HG03460 (cell line): ENCODE data around the gene PDE11A.
"Not testable (repeated sequence)": the region's sequence is repeated elsewhere in the genome, so short reads cannot be mapped to it uniquely, and the experiment has no call there.

ENCODE experiments used
- ATAC-seq: cut with Tn5 transposase; IDR thresholded peaks from one replicate; pipeline ENCODE4 v1.9.1; 2021; ENCODE audit not compliant: unreplicated experiment

PDE11A gene

DNA sequence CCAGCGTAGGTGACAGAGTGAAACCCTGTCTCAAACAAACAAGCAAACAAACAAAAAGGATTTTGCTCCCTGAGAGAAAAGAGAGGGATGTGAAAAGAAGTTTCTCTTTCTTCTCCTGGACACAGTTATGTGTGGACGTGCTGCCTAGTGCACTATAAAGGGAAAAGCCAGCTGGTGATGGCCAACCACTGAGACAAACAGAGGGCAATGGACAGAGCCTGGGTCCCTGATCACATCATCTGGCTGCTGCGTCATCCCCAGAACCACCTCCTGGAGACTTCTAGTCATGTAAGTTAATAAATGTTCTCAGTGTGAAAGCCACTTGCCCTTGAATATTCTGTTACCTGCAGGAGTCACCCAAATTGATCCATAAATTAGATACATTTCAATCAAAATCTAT, 184.9 kb downstream of the PDE11A start:
- ATAC-seq: no peak

DNA sequence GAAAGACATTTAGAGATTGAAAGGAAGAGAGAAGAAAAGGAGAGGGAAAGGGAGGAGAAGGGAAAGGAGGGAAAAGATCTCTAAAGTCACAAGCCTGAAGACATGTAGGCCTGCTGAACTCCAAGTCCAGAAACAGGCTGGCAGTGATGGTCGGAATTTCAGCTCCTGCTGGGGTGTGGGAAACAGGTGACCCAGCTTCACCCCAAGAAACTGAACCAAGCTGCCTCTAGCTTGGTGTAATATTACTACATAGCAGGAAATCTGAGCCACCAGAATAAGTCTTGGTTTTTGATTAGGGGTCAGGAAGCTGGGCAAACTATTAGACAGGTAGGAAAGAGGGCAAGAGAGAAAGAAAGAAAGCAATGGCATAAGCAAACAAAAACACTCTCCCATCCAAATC, 185.8 kb downstream of the PDE11A start:
- ATAC-seq: no peak

DNA sequence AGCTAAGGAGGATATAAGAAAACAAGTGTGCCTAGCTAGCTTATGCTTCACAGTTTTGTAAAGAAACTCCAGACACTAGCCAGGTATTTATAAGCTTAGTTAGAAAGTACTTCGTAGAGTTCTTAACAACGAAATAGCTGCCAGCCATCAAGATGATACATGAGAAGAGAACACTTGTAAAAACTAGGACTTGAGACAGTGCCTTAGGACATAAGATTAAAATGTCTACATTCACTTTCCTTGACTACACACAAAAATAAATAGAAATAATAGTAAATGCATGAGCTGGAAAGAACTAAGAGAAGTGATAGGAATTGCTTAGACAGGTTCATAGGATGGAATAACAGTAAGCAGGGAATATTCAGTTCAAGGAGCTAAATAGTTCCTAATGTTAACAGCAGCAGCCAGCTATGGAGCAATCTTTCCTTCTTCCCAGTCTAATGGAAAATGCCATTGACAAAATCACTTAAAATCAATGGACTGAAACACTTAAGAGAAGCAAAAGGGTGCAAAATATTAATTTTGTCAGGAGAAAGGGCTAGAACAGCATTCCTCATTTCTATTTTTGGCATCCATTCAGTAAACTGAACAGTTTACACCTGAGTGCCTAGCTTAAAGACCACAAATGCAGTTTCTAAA, 186.6 kb downstream of the PDE11A start:
- no peak for ATAC-seq

DNA sequence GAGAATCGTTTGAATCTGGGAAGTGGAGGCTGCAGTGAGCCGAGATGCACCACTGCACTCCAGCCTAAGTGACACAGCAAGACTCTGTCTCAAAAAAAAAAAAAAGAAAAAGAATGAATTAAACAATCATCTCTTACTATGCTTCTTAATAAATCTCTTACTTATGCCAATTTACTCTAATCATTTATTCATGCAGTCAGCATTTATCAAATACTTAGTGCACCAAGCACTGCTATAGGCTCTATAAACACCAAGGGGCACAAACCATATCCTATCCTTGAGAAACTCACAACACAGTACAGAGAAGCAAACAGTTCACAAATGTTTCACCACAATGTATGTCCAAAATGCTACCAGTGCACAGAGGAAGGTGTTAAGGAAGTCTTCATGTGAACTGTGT, 189.4 kb downstream of the PDE11A start:
- no peak for ATAC-seq

DNA sequence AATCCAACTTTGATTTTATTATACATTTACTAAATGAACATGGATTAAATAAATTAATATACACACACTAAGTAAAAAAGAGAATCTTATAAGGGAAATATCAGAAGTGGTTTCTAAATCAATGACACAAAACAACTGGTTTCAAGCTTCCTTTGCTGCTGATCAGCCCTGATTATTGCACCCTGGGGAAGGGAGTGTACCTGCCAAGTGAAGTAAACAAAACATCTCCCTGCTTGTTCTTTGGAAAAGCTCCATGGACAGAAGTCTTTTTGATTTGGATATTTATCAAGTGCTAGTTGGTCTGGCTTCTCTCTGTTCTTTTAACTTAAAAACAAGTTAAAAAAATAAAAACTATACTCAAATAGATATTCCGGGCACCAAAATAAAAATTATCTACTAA, 190.1 kb downstream of the PDE11A start:
- ATAC-seq: no peak

DNA sequence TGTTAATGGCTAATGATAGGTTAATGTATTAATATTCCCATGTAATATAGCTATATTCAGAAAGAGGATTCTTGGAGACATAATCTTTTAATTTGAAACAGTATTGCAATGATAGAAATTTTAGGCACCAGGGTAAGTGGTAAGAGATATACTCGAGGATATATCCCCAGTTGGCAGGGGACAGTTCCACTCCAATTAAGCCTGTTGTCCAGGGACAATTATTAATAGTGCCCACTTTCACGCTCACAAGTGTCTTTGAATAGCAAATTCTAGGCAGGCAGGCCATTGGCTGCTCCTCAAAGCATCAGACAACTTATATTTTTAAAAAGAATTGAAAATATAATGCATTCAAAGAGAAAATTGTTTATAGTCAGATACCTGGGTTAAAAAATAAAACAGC, 190.7 kb downstream of the PDE11A start:
- ATAC-seq: no peak

DNA sequence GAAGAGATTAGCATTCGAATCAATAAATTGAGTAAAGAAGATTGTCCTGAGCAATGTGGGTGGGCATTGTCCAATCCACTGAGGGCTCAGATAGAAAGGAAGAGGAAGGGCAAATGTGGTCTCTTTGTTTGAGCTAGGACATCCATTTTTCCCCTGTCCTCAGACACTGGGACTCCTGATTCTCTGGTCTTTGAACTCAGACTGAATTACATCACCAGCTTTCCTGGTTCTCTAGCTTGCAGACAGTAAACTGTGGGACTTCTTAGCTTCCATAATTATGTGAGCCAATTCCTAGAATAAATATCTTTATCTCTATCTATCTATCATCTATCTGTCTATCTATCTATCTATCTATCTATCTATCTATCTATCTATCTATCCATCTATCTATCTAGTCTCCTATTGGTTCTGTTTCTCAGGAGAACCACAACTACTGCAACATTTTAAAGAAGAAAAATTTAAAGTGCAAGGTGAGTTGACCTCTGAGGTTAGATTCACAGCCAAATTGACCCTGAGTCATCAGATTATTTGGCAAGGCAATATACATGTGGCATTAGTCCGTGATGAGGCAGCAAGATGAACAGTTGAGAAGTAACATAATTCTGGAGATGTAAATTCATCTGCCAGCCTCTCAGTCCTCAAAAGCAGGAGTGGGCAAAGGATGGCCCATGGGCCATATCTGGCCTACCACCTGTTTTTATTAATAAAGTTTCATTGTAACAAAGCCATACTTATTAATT, 191.4 kb downstream of the PDE11A start:
- no peak for ATAC-seq

DNA sequence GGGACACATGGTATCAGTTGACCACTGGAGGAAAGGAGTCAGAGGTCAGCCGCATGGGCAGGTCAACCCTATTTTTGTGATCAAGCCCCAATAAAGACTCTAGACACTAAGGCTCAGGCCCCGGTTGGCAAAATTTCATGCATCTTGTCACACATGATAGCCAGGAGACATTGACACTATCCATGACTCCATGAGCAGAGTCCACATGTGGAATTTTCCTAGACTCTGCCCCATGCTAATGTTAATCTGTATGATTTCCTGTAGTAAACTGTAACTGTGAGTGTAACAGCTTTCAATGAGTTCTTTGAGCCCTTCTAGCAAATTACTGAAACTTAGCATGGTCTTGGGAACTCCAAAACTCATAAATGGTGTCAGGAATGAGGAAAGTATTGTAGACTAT, 192.3 kb downstream of the PDE11A start:
- ATAC-seq: no peak

DNA sequence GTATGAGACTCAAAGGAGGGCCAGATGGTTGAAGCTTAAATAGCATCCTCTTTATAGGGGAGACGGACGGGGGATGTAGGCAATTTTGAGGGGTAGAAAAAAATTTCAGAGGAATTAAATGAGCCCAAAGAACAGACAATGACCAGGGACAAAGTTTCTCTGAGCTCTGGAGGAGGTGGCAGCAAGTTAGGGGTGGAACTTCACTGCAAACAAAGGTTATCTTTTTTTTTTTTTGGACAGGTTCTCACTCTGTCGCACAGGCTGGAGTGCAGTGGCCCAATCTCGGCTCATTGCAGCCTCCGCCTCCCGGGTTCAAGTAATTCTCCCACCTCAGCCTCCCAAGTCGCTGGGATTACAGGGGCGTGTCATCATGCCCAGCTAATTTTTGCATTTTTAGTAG, 195.6 kb downstream of the PDE11A start:
- no peak for ATAC-seq

DNA sequence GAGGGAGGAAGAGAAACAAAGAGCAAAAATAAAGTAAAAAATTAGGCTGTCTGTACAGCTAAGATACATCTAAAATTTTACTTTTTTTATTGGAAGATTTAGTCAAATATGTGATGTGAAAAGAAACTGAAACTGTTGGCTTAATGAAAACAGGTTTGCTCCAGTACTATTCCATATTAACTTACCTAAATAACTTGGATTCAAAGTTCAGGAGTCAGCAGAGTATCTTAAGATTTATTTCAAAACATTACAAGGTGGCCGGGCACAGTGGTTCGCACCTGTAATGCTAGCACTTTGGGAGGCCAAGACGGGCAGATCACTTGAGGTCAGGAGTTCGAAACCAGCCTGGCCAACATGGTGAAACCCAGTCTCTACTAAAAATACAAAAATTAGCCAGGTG, 197.9 kb downstream of the PDE11A start:
- ATAC-seq: no peak

DNA sequence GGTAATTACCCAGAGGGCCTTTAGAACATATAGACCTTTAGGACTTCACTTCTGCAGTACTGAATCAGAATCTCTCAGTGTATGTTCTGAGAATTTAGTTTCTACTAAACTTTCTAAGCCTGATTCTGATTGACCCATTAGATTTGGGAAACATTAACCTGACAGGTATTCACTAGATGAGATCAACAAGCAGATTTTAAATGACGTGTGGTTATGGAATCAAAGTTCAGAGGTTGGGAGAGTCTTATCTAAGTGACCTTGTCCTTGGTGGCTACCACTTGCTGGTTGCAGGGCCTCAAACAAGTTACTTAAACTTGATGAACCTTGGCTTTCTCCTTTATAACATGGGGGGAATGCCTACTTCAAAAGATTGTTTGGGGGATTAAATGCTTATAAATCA, 198.7 kb downstream of the PDE11A start:
- ATAC-seq: no peak

DNA sequence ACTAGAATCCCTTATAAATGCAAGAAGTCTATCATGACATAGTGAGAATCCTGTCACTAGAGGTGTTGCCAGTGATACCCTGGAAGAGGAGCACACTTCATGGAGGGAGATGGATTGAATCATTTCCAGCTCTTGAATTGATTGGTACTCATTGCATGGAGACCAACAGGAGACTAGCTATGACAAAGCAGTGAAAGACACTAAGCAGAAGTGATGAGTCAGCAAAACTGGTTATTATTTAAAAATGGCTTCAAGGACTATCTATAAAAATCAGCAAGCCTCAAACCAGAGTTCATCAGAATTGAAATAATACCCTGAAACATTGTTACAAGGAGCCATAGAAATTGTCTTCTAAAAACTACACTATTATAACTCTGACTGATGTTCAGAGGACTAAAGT, 200.3 kb downstream of the PDE11A start:
- ATAC-seq: no peak

DNA sequence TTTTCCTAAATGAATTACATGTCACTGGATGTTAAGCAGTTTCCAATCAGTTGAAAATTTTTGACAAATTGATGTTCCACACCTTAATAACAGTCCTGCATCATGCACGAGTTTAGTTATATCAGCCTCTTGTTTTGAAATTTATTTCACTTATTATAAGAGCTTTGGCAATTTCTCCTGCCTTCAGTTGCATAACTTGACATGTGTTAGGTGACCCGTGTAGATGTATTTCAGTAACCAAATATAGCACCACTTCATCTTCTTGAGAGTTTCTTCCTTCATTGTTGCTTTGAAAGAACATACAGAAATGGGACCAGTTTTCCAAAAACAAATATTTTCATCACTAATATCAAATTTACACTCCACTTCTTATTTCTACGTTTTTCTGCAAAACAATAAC, 202.7 kb downstream of the PDE11A start:
- no peak for ATAC-seq

DNA sequence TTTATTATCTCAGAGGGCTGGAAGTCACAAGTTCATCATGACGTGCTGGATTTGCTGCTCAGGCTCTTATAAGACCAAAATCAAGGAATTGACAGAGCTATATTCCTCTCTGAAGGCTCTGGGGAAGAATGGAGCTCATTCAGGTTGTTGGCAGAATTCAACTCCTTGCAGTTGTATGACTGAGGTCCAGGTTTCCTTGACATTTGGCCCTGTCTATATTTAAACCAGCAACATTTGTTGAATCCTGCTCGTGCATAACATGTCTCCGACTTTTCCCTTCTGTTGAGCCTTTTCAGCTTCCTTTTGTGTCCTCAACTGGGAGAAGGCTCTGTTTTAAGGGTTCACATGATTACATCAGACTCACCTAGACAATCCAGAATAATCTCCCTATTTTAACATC, 203.4 kb downstream of the PDE11A start:
- no peak for ATAC-seq

DNA sequence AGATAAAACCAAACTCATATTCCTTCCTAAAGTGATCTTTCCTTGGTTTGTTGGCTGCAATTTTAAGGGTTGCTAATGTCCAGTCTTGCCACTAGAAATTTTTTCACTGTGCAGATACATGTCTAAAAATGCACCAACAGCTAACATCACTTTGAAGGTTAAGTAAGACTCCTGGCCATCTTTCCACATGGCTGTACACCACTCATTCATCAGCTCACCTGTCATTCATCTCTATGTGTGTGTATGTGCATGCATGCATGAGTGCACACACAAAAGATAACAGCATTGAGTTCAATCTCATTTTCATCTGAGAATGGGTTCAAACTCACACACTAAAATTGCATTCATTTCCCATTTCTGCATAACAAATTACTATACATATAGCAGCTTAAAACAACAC, 203.8 kb downstream of the PDE11A start:
- no peak for ATAC-seq

DNA sequence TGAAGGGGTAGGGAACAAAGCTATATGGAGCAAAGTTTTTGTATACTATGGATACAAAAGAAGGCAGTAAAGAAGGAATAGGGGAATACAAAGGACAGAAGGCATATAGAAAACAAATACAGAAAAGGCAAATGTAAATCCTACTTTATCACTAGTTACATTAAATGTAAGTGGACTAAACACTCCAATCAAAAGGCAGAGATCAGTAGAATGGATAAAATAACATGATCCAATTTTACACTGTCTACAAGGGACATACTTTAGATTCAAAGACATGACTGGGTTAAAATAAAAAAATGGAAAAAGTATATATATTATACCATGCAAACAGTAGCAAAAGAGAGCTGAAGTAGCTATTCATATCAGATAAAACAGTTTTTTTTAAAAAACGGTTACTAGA, 215.0 kb downstream of the PDE11A start:
- no peak for ATAC-seq

DNA sequence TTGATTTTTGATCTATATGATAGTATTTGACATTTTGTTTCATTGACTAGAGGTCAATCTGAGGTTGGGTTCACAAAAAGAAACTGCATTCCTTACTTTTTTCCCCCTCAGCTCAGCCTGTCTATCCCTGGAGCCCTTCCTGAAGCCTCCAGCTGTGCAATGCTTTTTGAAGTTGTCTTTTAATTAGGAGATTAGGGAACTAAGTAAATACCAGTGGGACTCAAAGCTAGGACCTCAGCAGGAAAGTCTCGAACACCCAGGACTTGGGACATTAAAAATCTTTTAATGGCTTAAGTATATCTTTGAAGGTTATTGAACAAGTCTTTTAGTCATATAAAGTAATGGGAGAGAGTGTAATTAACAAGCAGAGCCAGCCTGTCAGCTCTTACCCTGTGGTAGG, 220.2 kb downstream of the PDE11A start:
- no peak for ATAC-seq

DNA sequence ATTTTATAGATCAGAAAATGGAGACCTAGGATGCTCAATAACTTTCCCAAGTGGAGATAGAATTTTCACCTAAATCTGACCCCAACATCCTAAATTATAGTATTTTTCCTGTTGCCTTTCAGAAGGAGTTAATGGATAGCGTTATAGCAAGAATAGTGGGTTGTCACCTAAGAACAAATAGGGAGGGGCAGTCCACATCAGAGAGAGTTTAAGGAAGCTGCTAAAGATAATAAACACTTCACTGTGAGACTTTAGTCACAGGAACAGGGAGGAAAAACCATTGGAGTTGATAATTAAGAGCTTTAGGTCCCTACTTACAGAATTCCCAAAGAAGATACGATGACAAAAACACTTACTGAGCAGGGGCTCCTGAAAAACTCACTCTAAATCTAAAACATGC, 229.4 kb downstream of the PDE11A start:
- ATAC-seq: no peak

DNA sequence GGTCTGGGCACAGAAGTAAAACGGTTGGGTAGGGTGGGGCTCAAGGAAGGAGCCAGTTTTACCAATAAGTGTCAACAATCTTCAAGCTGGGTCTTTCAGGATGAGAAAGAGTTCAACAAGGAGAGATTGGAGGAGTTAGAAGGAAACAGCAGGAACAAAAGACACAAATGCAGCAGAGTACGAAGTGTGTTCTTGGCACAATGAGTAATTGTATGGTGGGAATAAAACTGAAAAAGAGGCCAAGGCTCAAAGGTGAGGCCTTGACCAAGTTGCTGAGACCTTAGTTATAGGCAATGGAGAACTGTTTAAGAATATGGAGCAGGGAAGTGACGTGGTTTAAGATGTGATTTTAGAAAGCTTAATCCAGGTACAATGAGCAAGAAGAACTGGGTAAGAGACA, 230.3 kb downstream of the PDE11A start:
- no peak for ATAC-seq

DNA sequence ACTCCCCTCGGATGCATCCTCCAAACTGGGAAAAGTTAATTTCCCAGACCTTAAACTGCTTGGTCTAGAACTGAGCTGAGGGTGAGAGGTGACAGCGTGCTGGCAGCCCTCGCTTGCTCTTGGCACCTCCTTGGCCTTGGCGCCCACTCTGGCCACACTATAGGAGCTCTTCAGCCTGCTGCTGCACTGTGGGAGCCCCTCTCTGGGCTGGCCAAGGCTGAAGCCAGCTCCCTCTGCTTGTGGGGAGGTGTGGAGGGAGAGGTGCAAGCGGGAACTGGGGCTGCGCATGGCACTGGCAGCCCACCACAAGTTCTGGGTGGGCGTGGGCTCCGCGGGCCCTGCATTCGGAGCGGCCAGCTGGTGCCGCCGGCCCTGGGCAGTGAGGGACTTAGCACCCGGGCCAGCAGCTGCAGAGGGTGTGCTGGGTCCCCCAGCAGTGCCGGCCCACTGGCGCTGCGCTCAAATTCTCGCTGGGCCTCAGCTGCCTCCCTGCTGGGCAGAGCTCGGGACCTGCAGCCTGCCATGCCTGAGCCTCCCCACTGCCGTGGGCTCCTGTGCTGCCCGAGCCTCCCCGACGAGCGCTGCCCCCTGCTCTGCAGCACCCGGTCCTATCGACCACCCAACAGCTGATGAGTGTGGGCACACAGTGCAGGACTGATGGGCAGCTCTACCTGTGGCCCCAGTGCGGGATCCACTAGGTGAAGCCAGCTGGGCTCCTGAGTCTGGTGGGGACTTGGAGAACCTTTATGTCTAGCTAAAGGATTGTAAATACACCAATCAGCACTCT, 237.0 kb downstream of the PDE11A start:
- ATAC-seq: not testable (repeated sequence)

DNA sequence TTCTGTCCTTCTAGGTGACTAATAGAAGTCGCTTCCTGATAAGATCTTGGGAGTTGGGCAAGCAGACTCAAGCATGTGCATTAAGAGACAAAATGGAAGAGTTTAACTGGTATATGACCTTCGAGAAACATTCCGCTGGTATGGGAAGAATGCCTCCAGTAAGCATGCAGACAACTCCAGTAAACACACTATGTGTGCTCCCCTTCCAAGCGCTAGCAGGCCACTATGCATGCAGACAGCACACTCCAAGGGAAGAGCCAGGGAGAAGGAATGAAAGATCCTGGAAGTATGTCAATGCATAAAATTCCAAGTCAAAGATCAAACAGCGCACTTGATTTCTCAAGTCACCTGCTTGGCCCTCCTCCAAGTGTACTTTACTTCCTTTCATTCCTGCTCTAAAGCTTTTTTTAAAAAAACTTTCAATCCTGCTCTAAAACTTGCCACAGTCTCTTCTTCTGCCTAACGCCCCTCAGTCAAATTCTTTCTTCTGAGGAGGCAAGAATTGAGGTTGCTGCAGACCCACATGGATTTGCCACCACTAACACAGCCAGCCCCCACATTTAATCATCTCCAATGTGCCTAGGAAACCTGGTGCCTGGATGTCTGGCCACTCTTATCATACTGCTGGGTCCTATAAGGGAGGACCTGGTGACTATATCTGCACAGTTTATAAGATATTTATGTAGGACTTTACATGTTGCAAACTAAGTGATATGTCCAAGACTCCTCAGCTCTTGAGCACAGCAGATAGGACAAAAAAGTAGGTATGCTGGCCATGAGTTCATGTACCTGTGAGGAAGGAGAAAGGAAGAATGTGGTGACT, 239.8 kb downstream of the PDE11A start:
- no peak for ATAC-seq
